H9 (cell line): ENCODE data around the gene PRG2. TPM values are rescaled to one million over a fixed set of nuclear protein-coding genes. Genes with fewer than 3 reads are reported as not detected.

Source experiments
- DNase-seq: peaks from one replicate; pipeline ENCODE4 v3.0.0-alpha.2; 2017
- H2AFZ ChIP-seq: one replicate; pipeline ENCODE4 v1.6.1; 2013; ENCODE audit warnings: mild to moderate bottlenecking, low read length, control low read depth, moderate library complexity
- H2AK5ac ChIP-seq: 2 replicates; pipeline ENCODE4 v1.6.1; 2013; ENCODE audit warnings: low read length, control low read depth, mixed read lengths; ENCODE audit not compliant: insufficient read length
- H2BK120ac ChIP-seq: one replicate; pipeline ENCODE4 v1.6.1; 2013; ENCODE audit warnings: low read depth, mild to moderate bottlenecking, low read length, control low read depth, inconsistent platforms; ENCODE audit not compliant: poor library complexity, severe bottlenecking
- H2BK12ac ChIP-seq: 2 replicates; pipeline ENCODE4 v1.6.1; 2013; ENCODE audit warnings: low read length, control low read depth, mixed read lengths, low read depth; ENCODE audit not compliant: insufficient read length
- H2BK15ac ChIP-seq: 2 replicates; pipeline ENCODE4 v1.6.1; 2013; ENCODE audit warnings: low read depth, low read length, control low read depth
- H2BK20ac ChIP-seq: one replicate; pipeline ENCODE4 v1.6.1; 2013; ENCODE audit warnings: low read depth, mild to moderate bottlenecking, low read length, control low read depth, inconsistent platforms; ENCODE audit not compliant: poor library complexity, severe bottlenecking
- H2BK5ac ChIP-seq: 2 replicates; pipeline ENCODE4 v1.6.1; 2013; ENCODE audit warnings: low read length, control low read depth, mixed read lengths; ENCODE audit not compliant: insufficient read length
- H3K14ac ChIP-seq: 2 replicates; pipeline ENCODE4 v1.6.1; 2013; ENCODE audit warnings: low read length, control low read depth; ENCODE audit not compliant: insufficient read depth
- H3K18ac ChIP-seq: 2 replicates; pipeline ENCODE4 v1.6.1; 2013; ENCODE audit warnings: low read depth, mild to moderate bottlenecking, mixed read lengths, low read length, control low read depth; ENCODE audit not compliant: insufficient read length
- H3K23ac ChIP-seq: 2 replicates; pipeline ENCODE4 v1.6.1; 2013; ENCODE audit warnings: low read length, control low read depth, mixed read lengths, low read depth; ENCODE audit not compliant: insufficient read length
- H3K23me2 ChIP-seq: 2 replicates; pipeline ENCODE4 v1.6.1; 2013; ENCODE audit warnings: low read depth, mild to moderate bottlenecking, mixed read lengths, low read length, control low read depth; ENCODE audit not compliant: insufficient read length, poor library complexity, severe bottlenecking
- H3K27ac ChIP-seq: 2 replicates; pipeline ENCODE4 v1.5.1; 2013; ENCODE audit warnings: low read length, control low read depth, mixed read lengths, low read depth; ENCODE audit not compliant: insufficient read length
- H3K27me3 ChIP-seq: 2 replicates; pipeline ENCODE4 v1.6.1; 2013; ENCODE audit warnings: low read length, control low read depth, inconsistent platforms; ENCODE audit not compliant: insufficient read depth
- H3K4ac ChIP-seq: 2 replicates; pipeline ENCODE4 v1.6.1; 2013; ENCODE audit warnings: low read depth, mild to moderate bottlenecking, control low read depth, inconsistent platforms, low read length, moderate library complexity
- H3K4me1 ChIP-seq: 2 replicates; pipeline ENCODE4 v1.6.1; 2013; ENCODE audit warnings: low read length, control low read depth, inconsistent platforms; ENCODE audit not compliant: insufficient read depth
- H3K4me2 ChIP-seq: 2 replicates; pipeline ENCODE4 v1.6.1; 2013; ENCODE audit warnings: low read length, control low read depth, mixed read lengths; ENCODE audit not compliant: insufficient read length, insufficient read depth
- H3K56ac ChIP-seq: 2 replicates; pipeline ENCODE4 v1.6.1; 2013; ENCODE audit warnings: low read depth, mild to moderate bottlenecking, mixed read lengths, low read length, control low read depth; ENCODE audit not compliant: insufficient read length
- H3K79me1 ChIP-seq: 2 replicates; pipeline ENCODE4 v1.6.1; 2013; ENCODE audit warnings: low read depth, mild to moderate bottlenecking, moderate library complexity, low read length, control low read depth, inconsistent platforms; ENCODE audit not compliant: insufficient read depth, poor library complexity, severe bottlenecking
- H3K79me2 ChIP-seq: 2 replicates; pipeline ENCODE4 v1.6.1; 2013; ENCODE audit warnings: low read length, control low read depth, inconsistent platforms; ENCODE audit not compliant: insufficient read depth
- H3K9ac ChIP-seq: 2 replicates; pipeline ENCODE4 v1.6.1; 2013; ENCODE audit warnings: low read length, control low read depth, mixed read lengths; ENCODE audit not compliant: insufficient read length; ENCODE audit errors: extremely low read depth
- H3K9me3 ChIP-seq: one replicate; pipeline ENCODE4 v1.6.1; 2013; ENCODE audit warnings: low read depth, low read length, inconsistent platforms; ENCODE audit not compliant: control insufficient read depth
- H3T11ph ChIP-seq: one replicate; pipeline ENCODE4 v1.6.1; 2013; ENCODE audit warnings: mild to moderate bottlenecking, low read length, control low read depth, inconsistent platforms
- H4K20me1 ChIP-seq: one replicate; pipeline ENCODE4 v1.6.1; 2013; ENCODE audit not compliant: control insufficient read depth, insufficient read length, insufficient read depth
- H4K5ac ChIP-seq: 2 replicates; pipeline ENCODE4 v1.6.1; 2013; ENCODE audit warnings: low read depth, mild to moderate bottlenecking, mixed read lengths, low read length, control low read depth; ENCODE audit not compliant: insufficient read length
- H4K8ac ChIP-seq: replicated peaks from 2 replicates; pipeline ENCODE4 v1.6.1; 2013; ENCODE audit warnings: low read length, control low read depth, mixed read lengths, low read depth; ENCODE audit not compliant: insufficient read length
- H4K91ac ChIP-seq: 2 replicates; pipeline ENCODE4 v1.6.1; 2013; ENCODE audit warnings: low read depth, mild to moderate bottlenecking, moderate library complexity, mixed read lengths, low read length, control low read depth; ENCODE audit not compliant: insufficient read length
- H3K27ac Mint-ChIP-seq, 3 experiments: 2 replicates in 2 of 3; 3 replicates in 1 of 3; pipeline ENCODE4 v1.8.0; 2020 to 2021; ENCODE audit warnings: mixed read lengths in 3 of 3, mild to moderate bottlenecking in 1 of 3, moderate library complexity in 1 of 3
- H3K27me3 Mint-ChIP-seq: 2 replicates; pipeline ENCODE4 v1.8.0; 2021; ENCODE audit warnings: low read depth, mild to moderate bottlenecking, moderate library complexity, mixed read lengths
- H3K36me3 Mint-ChIP-seq, 3 experiments: 2 replicates in 2 of 3; 3 replicates in 1 of 3; pipeline ENCODE4 v1.8.0; 2020 to 2021; ENCODE audit warnings: low read depth in 3 of 3, mixed read lengths in 3 of 3; ENCODE audit not compliant: insufficient read depth in 1 of 3
- H3K4me1 Mint-ChIP-seq, 2 experiments: 2 replicates each; pipeline ENCODE4 v1.8.0; 2020; ENCODE audit warnings: mixed read lengths in 2 of 2
- H3K4me3 Mint-ChIP-seq, 2 experiments: 2 replicates in 1 of 2; 3 replicates in 1 of 2; pipeline ENCODE4 v1.8.0; 2020 to 2021; ENCODE audit warnings: mild to moderate bottlenecking in 2 of 2, mixed read lengths in 2 of 2, moderate library complexity in 1 of 2
- H3K9me3 Mint-ChIP-seq, 2 experiments: 2 replicates in 1 of 2; 3 replicates in 1 of 2; pipeline ENCODE4 v1.8.0; 2020; ENCODE audit warnings: mild to moderate bottlenecking in 2 of 2, mixed read lengths in 2 of 2, moderate library complexity in 1 of 2
- WGBS: extraction: QIAGEN DNeasy Blood & Tissue Kit; methylation state at CpG from one replicate; pipeline ENCODE4 v1.1.7; 2013; ENCODE audit warnings: missing lambda C conversion rate, low lambda C conversion rate, mixed read lengths; ENCODE audit not compliant: insufficient read length; ENCODE audit errors: extremely low coverage; 5-methylcytosine and 5-hydroxymethylcytosine counted together
- total RNA-seq: library from RNA; stranded (reverse); gene quantifications from 2 replicates; pipeline ENCODE4 v1.2.1, GENCODE V29; 2021
- TF ChIP-seq, protein P1 (sequence below): fragments of 200-600 bp; sonication (generic); conservative IDR thresholded peaks from 3 replicates; pipeline ENCODE4 v1.8.0; 2021; ENCODE audit warnings: antibody characterized with exemption, mild to moderate bottlenecking

PRG2 gene
- total RNA-seq, 1 experiment from 2014 or later: not detected

- Mint-ChIP-seq H3K9me3 (no peaks in the 10 kb centered on the region), H3K27me3 (peaks cover 42% of the 10 kb centered on the region), H3K4me1 (peaks cover 24 to 33% of the 10 kb centered on the region in 2 experiments), H3K27ac (no peak overlapping the region; a peak in 1 of 7 replicates), H3K4me3 (peak overlapping the region in 1 of 2 experiments; percentile 31; a peak in 1 of 5 replicates), H3K36me3 (peaks cover 11 to 23% (median 21%) of the 10 kb centered on the region in 3 experiments)
- no peak overlapping the region for H3K23ac ChIP-seq
- peaks cover 6% of the 10 kb centered on the region for H3K23me2 ChIP-seq
- H2BK5ac ChIP-seq: no peak overlapping the region
- TF ChIP-seq, protein P1, sequence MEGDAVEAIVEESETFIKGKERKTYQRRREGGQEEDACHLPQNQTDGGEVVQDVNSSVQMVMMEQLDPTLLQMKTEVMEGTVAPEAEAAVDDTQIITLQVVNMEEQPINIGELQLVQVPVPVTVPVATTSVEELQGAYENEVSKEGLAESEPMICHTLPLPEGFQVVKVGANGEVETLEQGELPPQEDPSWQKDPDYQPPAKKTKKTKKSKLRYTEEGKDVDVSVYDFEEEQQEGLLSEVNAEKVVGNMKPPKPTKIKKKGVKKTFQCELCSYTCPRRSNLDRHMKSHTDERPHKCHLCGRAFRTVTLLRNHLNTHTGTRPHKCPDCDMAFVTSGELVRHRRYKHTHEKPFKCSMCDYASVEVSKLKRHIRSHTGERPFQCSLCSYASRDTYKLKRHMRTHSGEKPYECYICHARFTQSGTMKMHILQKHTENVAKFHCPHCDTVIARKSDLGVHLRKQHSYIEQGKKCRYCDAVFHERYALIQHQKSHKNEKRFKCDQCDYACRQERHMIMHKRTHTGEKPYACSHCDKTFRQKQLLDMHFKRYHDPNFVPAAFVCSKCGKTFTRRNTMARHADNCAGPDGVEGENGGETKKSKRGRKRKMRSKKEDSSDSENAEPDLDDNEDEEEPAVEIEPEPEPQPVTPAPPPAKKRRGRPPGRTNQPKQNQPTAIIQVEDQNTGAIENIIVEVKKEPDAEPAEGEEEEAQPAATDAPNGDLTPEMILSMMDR: no peak
- no peak overlapping the region for H4K91ac ChIP-seq
- no peak overlapping the region for H4K5ac ChIP-seq
- no peaks in the 10 kb centered on the region for H3K79me2 ChIP-seq
- H2BK20ac ChIP-seq: no peak overlapping the region
- H2BK120ac ChIP-seq: no peak overlapping the region
- no peak overlapping the region for H3K27ac ChIP-seq
- H3T11ph ChIP-seq: no peak overlapping the region
- peaks cover 2% of the 10 kb centered on the region; the same call in 1 of the 2 replicates for H3K4me1 ChIP-seq
- no peak for DNase-seq
- H3K4ac ChIP-seq: no peak overlapping the region
- H2AFZ ChIP-seq: no peak overlapping the region
- H4K8ac ChIP-seq: no peak overlapping the region
- no peak overlapping the region for H3K4me2 ChIP-seq
- WGBS: no CpG with 5 or more reads among the region's 15 CpGs
- no peak overlapping the region for H3K14ac ChIP-seq
- no peak overlapping the region for H2BK12ac ChIP-seq
- H3K27me3 ChIP-seq: peaks cover 3% of the 10 kb centered on the region; the same call in 1 of the 2 replicates
- no peaks in the 10 kb centered on the region for H4K20me1 ChIP-seq
- H2BK15ac ChIP-seq: no peak overlapping the region
- no peaks in the 10 kb centered on the region for H3K9me3 ChIP-seq
- H2AK5ac ChIP-seq: no peak overlapping the region
- H3K18ac ChIP-seq: no peak overlapping the region
- H3K79me1 ChIP-seq: no peaks in the 10 kb centered on the region
- no peak overlapping the region for H3K56ac ChIP-seq
- no peak overlapping the region for H3K9ac ChIP-seq
Observed at GRCh38 chr11:57424792-57425564, 34.5 kb upstream of the PRG2 start.
